ENCODE results near the gene POLRMT. TPM values are rescaled to one million over a fixed set of nuclear protein-coding genes. Genes with fewer than 3 reads are reported as not detected.

POLRMT gene
- total RNA-seq, 4 donors from 2014 or later = 37.8 to 61.1 (median 46.9) TPM

DNA sequence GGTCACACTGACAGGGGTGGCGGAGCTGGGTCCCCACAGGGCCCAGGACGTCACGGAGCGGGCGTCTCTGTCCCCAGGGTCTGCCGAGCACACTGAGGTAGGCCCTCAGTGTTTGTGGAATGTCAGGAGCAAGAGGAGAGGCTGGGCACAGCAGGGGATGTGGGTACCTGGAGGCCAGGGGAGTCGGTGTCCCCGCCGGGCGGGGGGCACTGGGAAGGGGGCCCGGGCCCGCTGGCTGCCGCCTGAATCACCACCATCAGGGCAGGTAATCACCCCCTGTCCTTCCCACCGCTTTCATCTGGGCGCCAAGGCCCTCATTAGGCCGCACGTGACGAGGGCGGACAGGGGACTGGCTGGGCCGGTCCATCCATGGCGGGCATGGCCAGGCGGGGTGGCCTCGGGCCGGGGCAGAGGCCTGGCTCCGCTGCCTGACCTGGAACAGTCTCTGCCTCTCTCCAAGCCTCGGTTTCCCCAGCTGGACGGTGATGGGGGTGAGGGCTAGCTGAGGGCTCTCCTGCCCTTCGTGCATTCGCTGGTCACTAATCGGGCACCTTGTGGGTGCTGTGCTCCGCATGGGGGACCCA, 7.4 kb upstream of the POLRMT start:
- DNase-seq (ENCODE audit: low spot score in 2 of 2) = no peak
- H3K4me3 ChIP-seq (ENCODE audit: low read depth, poor library complexity, severe bottlenecking) = no peak overlapping the region
- TF ChIP-seq, protein P1, sequence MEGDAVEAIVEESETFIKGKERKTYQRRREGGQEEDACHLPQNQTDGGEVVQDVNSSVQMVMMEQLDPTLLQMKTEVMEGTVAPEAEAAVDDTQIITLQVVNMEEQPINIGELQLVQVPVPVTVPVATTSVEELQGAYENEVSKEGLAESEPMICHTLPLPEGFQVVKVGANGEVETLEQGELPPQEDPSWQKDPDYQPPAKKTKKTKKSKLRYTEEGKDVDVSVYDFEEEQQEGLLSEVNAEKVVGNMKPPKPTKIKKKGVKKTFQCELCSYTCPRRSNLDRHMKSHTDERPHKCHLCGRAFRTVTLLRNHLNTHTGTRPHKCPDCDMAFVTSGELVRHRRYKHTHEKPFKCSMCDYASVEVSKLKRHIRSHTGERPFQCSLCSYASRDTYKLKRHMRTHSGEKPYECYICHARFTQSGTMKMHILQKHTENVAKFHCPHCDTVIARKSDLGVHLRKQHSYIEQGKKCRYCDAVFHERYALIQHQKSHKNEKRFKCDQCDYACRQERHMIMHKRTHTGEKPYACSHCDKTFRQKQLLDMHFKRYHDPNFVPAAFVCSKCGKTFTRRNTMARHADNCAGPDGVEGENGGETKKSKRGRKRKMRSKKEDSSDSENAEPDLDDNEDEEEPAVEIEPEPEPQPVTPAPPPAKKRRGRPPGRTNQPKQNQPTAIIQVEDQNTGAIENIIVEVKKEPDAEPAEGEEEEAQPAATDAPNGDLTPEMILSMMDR (IDR thresholded peaks at IDR 0.05) = no peak
- TF ChIP-seq POLR2A (IDR thresholded peaks at IDR 0.05) = no peak
- intact Hi-C loops (cut with DNase I; ENCODE audit: low total_unique reads) = no loop called here
- 80 to 83% methylated on average over 28 to 30 of the region's 31 CpGs for WGBS, 2 donors

DNA sequence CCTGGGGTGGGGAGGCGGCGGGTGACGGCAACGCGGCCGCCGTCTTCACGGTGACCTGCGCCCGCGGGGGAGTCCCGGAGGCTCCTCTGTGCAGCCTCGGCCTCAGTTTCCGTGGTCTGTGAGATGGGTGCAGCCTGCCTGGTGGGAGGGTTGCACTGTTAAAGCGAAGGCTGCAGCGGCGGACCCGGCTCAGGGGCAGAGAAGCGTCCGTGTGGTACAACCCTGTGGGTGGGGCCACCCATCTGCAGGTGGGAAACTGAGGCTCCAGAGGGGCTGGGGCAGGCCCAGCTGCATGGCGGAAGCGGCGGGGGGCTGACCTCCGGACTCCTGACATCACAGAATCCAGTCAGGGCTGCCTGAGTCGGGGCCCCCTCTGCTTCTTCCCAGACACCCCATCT, 6.8 kb upstream of the POLRMT start:
- 36 to 58% methylated on average over 9 to 22 of the region's 25 CpGs for WGBS, 2 donors
- no peak overlapping the region for H3K4me3 ChIP-seq (ENCODE audit: low read depth, poor library complexity, severe bottlenecking)
- DNase-seq (ENCODE audit: low spot score in 2 of 2) = no peak
- TF ChIP-seq, protein P1 (IDR thresholded peaks at IDR 0.05) = no peak
- no peak for TF ChIP-seq POLR2A (IDR thresholded peaks at IDR 0.05)
- intact Hi-C loops (cut with DNase I; ENCODE audit: low total_unique reads) = no loop called here

- WGBS, 2 donors = 6 to 13% methylated on average over 38 to 59 of the region's 109 CpGs
- intact Hi-C loops (cut with DNase I; ENCODE audit: low total_unique reads) = no loop called here
- peak within 1 kb of the TSS; percentile 3 for H3K4me3 ChIP-seq (ENCODE audit: low read depth, poor library complexity, severe bottlenecking)
- TF ChIP-seq, protein P1 (IDR thresholded peaks at IDR 0.05) = no peak
- TF ChIP-seq POLR2A (IDR thresholded peaks at IDR 0.05) = no peak
- peak; percentile 89 to 99 for DNase-seq (ENCODE audit: low spot score in 2 of 2)
Observed at GRCh38 chr19:639253-640160, 6.2 kb upstream of the POLRMT start, which contains the start of gene FGF22. Gene FGF22 (plus strand): TSS chr19:639879. CDS start chr19:639926, 47 bp downstream.

GRCh38 chr19:638906-639252, 5.5 kb upstream of the POLRMT start:
- DNase-seq (ENCODE audit: low spot score in 2 of 2) = no peak
- WGBS, 2 donors = 34 to 46% methylated on average over 4 to 16 of the region's 17 CpGs
- no peak for TF ChIP-seq POLR2A (IDR thresholded peaks at IDR 0.05)
- TF ChIP-seq, protein P1 (IDR thresholded peaks at IDR 0.05) = no peak
- H3K4me3 ChIP-seq (ENCODE audit: low read depth, poor library complexity, severe bottlenecking) = no peak overlapping the region
- intact Hi-C loops (cut with DNase I; ENCODE audit: low total_unique reads) = no loop called here

DNA sequence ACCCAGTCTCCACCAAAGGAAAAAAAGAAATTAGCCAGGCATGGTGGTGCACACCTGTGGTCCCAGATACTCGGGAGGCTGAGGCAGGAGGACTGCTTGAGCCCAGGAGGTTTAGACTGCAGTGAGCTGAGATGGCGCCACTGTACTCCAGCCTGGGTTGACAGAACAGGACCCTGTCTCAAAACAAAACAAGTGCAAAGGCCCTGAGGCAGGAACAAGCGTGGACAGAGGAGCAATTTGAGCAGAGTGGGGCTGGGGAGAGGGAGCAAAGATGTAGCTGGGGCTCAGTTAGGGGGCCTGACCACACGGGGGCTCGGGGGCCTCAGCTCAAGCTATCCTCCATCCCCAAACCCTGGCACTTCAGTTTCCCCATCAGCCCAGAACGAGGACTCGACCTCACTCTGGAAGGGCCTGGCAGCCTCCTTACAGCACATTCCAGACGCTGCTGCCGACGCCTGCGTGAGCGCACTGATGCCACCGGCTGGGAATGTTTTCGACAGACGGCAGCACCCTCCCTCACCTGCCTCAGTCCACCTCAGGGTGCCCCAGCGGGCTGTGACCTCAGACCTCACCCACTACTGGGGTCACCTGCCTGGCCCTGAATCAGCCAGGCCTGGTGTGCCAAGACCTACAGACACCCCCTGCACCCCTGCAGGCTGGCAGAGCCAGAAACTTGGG, 1.8 kb upstream of the POLRMT start:
- intact Hi-C loops (cut with DNase I; ENCODE audit: low total_unique reads) = no loop called here
- no peak overlapping the region for H3K4me3 ChIP-seq (ENCODE audit: low read depth, poor library complexity, severe bottlenecking)
- DNase-seq (ENCODE audit: low spot score in 2 of 2) = no peak
- 67 to 82% methylated on average over 15 to 16 of the region's 16 CpGs for WGBS, 2 donors
- TF ChIP-seq, protein P1 (IDR thresholded peaks at IDR 0.05) = no peak
- TF ChIP-seq POLR2A (IDR thresholded peaks at IDR 0.05) = no peak
